GM23338 (cell line): ENCODE data around the gene HACD1. TPM values are rescaled to one million over a fixed set of nuclear protein-coding genes. Genes with fewer than 3 reads are reported as not detected.

Experiments
- ATAC-seq: fragments of 200-7000 bp; cut with Tn5 transposase; 3 replicates; pipeline ENCODE4 v1.9.1; 2020
- DNase-seq: peaks from one replicate; pipeline ENCODE4 v3.0.0-alpha.2; 2015; ENCODE audit warnings: low spot score
- H2AFZ ChIP-seq: fragments of 200-600 bp; sonication (generic); 2 replicates; pipeline ENCODE4 v1.8.0; 2016; ENCODE audit warnings: antibody characterized with exemption, mild to moderate bottlenecking, moderate library complexity
- H3F3A ChIP-seq: fragments of 200-600 bp; sonication (generic); replicated peaks from 2 replicates; pipeline ENCODE4 v1.8.0; 2017; ENCODE audit warnings: antibody characterized with exemption, mixed run types, low read depth
- H3K27ac ChIP-seq: fragments of 200-600 bp; sonication (generic); 2 replicates; pipeline ENCODE4 v1.6.1; 2016; ENCODE audit warnings: low read depth
- H3K27me3 ChIP-seq: fragments of 200-600 bp; sonication (generic); 2 replicates; pipeline ENCODE4 v1.8.0; 2016; ENCODE audit warnings: mild to moderate bottlenecking, mixed run types, moderate library complexity; ENCODE audit not compliant: insufficient read depth
- H3K36me3 ChIP-seq: fragments of 200-600 bp; sonication (generic); 2 replicates; pipeline ENCODE4 v1.8.0; 2016; ENCODE audit warnings: mild to moderate bottlenecking; ENCODE audit not compliant: insufficient read depth
- H3K4me1 ChIP-seq: fragments of 200-600 bp; sonication (generic); 2 replicates; pipeline ENCODE4 v1.8.0; 2016; ENCODE audit warnings: mild to moderate bottlenecking, moderate library complexity; ENCODE audit not compliant: insufficient read depth
- H3K4me2 ChIP-seq: fragments of 200-600 bp; sonication (generic); 2 replicates; pipeline ENCODE4 v1.7.1; 2017; ENCODE audit warnings: mixed run types
- H3K4me3 ChIP-seq: fragments of 200-600 bp; sonication (generic); 2 replicates; pipeline ENCODE4 v1.6.1; 2016; ENCODE audit warnings: mixed run types
- H3K79me2 ChIP-seq: fragments of 200-600 bp; sonication (generic); replicated peaks from 2 replicates; pipeline ENCODE4 v1.8.0; 2017; ENCODE audit warnings: mild to moderate bottlenecking; ENCODE audit not compliant: insufficient read depth
- H3K9me2 ChIP-seq: fragments of 200-600 bp; sonication (generic); 2 replicates; pipeline ENCODE4 v1.8.0; 2017; ENCODE audit not compliant: insufficient read depth
- H4K20me1 ChIP-seq: fragments of 200-600 bp; sonication (generic); replicated peaks from 2 replicates; pipeline ENCODE4 v1.8.0; 2017; ENCODE audit warnings: mild to moderate bottlenecking; ENCODE audit not compliant: insufficient read depth
- H3K27ac Mint-ChIP-seq: 2 replicates; pipeline ENCODE4 v1.8.0; 2020; ENCODE audit warnings: inconsistent platforms, mild to moderate bottlenecking, moderate library complexity, mixed read lengths
- H3K27me3 Mint-ChIP-seq: 3 replicates; pipeline ENCODE4 v1.8.0; 2022; ENCODE audit warnings: low read depth, mild to moderate bottlenecking, moderate library complexity, mixed read lengths, inconsistent platforms; ENCODE audit not compliant: insufficient read depth, poor library complexity
- H3K36me3 Mint-ChIP-seq: 3 replicates; pipeline ENCODE4 v1.8.0; 2021; ENCODE audit warnings: low read depth, mild to moderate bottlenecking, inconsistent platforms, moderate library complexity, mixed read lengths
- H3K4me1 Mint-ChIP-seq: 3 replicates; pipeline ENCODE4 v1.8.0; 2020; ENCODE audit warnings: mild to moderate bottlenecking, inconsistent platforms, mixed read lengths
- H3K4me3 Mint-ChIP-seq: 3 replicates; pipeline ENCODE4 v1.8.0; 2021; ENCODE audit warnings: moderate library complexity, mild to moderate bottlenecking, inconsistent platforms, mixed read lengths
- H3K9me3 Mint-ChIP-seq: 3 replicates; pipeline ENCODE4 v1.8.0; 2020; ENCODE audit warnings: moderate library complexity, mild to moderate bottlenecking, inconsistent platforms, mixed read lengths
- CREB1 ChIP-seq: fragments of 250-450 bp; sonication (Bioruptor Pico); IDR thresholded peaks from 2 replicates; pipeline ENCODE4 v1.5.0; 2020; ENCODE audit warnings: low read depth, mild to moderate bottlenecking, moderate library complexity
- CTCF ChIP-seq, 2 experiments: fragments of 200-600 bp in 1 of 2; sonication (generic) in 1 of 2; conservative IDR thresholded peaks; 2 replicates each; pipeline versions ENCODE4 v1.5.1 to v1.6.1; 2016 to 2017; ENCODE audit warnings: antibody characterized with exemption in 2 of 2, low read depth in 2 of 2, mild to moderate bottlenecking in 2 of 2, moderate library complexity in 1 of 2
- ETS1 ChIP-seq: IDR thresholded peaks from 2 replicates; pipeline ENCODE4 v1.6.1; 2016; ENCODE audit warnings: antibody characterized with exemption
- EZH2 ChIP-seq: fragments of 200-600 bp; sonication (generic); IDR thresholded peaks from one replicate; pipeline ENCODE4 v1.8.0; 2017; ENCODE audit warnings: antibody characterized with exemption, mild to moderate bottlenecking, low read depth; ENCODE audit not compliant: unreplicated experiment
- JUNB ChIP-seq: IDR thresholded peaks from one replicate; pipeline ENCODE4 v1.6.1; 2016; ENCODE audit warnings: antibody characterized with exemption; ENCODE audit not compliant: unreplicated experiment
- NANOG ChIP-seq: IDR thresholded peaks from 2 replicates; pipeline ENCODE4 v1.6.1; 2016; ENCODE audit warnings: antibody characterized with exemption, borderline replicate concordance
- POLR2AphosphoS5 ChIP-seq: IDR thresholded peaks from 2 replicates; pipeline ENCODE4 v1.6.1; 2016; ENCODE audit warnings: antibody characterized with exemption, low read depth
- REST ChIP-seq: IDR thresholded peaks from one replicate; pipeline ENCODE4 v1.6.1; 2018; ENCODE audit warnings: antibody characterized with exemption; ENCODE audit not compliant: unreplicated experiment
- STAT1 ChIP-seq: IDR thresholded peaks from one replicate; pipeline ENCODE4 v1.6.1; 2016; ENCODE audit warnings: antibody characterized with exemption; ENCODE audit not compliant: unreplicated experiment
- ZNF114 ChIP-seq: fragments of 250-450 bp; sonication (Bioruptor Pico); IDR thresholded peaks from 2 replicates; pipeline ENCODE4 v1.5.0; 2020; ENCODE audit warnings: mild to moderate bottlenecking, moderate library complexity
- polyA plus RNA-seq: library from polyadenylated mRNA; unstranded; fragments of >200 nt; fragmentation: Nextera tagmentation; extraction: Ambion mirVana; gene quantifications from 2 replicates; pipeline ENCODE4 v1.2.1, GENCODE V29; 2016
- total RNA-seq: library from RNA; depleted of rRNA; stranded (reverse); fragments of >200 nt; shearing (Covaris generic); gene quantifications from 2 replicates; pipeline ENCODE4 v1.2.3, GENCODE V29; 2014

The HACD1 gene
- total and polyA plus RNA-seq, 2 experiments from 2014 or later = 32.2 to 66.2 TPM

GRCh38 chr10:17626656-17627055 lies 9.5 kb upstream of the HACD1 start:
- Mint-ChIP-seq H3K36me3 (no peaks in the 10 kb centered on the region), H3K4me3 (no peak overlapping the region), H3K27ac (no peak overlapping the region), H3K9me3 (peaks cover 7% of the 10 kb centered on the region; the same call in 1 of the 3 replicates), H3K4me1 (no peaks in the 10 kb centered on the region), H3K27me3 (no peaks in the 10 kb centered on the region)
- no peak for TF ChIP-seq JUNB
- TF ChIP-seq ETS1 = no peak
- TF ChIP-seq REST = no peak
- no peak for TF ChIP-seq NANOG
- no peak for TF ChIP-seq CREB1 (CRISPR knock-in tag)
- no peak for TF ChIP-seq CTCF (conservative IDR thresholded peaks at IDR 0.05; ENCODE audit: low read depth in 2 of 2)
- no peak for TF ChIP-seq POLR2AphosphoS5
- TF ChIP-seq ZNF114 (CRISPR knock-in tag) = no peak
- TF ChIP-seq EZH2 = no peak
- Histone ChIP-seq H3K4me3 (no peak overlapping the region), H3K9me2 (no peaks in the 10 kb centered on the region), H3F3A (no peaks in the 10 kb centered on the region), H3K4me1 (no peaks in the 10 kb centered on the region), H2AFZ (no peak overlapping the region), H3K36me3 (no peaks in the 10 kb centered on the region), H3K4me2 (no peak overlapping the region), H4K20me1 (no peaks in the 10 kb centered on the region), H3K27me3 (no peaks in the 10 kb centered on the region), H3K79me2 (no peaks in the 10 kb centered on the region), H3K27ac (no peak overlapping the region)
- DNase-seq (no peak), ATAC-seq (no peak)

- DNase-seq = no peak
- Histone ChIP-seq H3K4me2 (no peak overlapping the region), H3K4me1 (no peaks in the 10 kb centered on the region), H3K9me2 (no peaks in the 10 kb centered on the region), H3K27ac (no peak overlapping the region), H3K27me3 (no peaks in the 10 kb centered on the region), H3K79me2 (no peaks in the 10 kb centered on the region), H4K20me1 (no peaks in the 10 kb centered on the region), H3K36me3 (no peaks in the 10 kb centered on the region), H3F3A (no peaks in the 10 kb centered on the region), H2AFZ (no peak overlapping the region), H3K4me3 (no peak overlapping the region)
- Mint-ChIP-seq H3K27me3 (no peaks in the 10 kb centered on the region), H3K9me3 (peaks cover 7% of the 10 kb centered on the region; the same call in 1 of the 3 replicates), H3K4me3 (no peak overlapping the region), H3K4me1 (no peaks in the 10 kb centered on the region), H3K36me3 (no peaks in the 10 kb centered on the region), H3K27ac (no peak overlapping the region)
- no peak for ATAC-seq
- TF ChIP-seq EZH2 (no peak), REST (no peak), CTCF (conservative IDR thresholded peaks at IDR 0.05; ENCODE audit: low read depth in 2 of 2) (no peak), CREB1 (CRISPR knock-in tag) (no peak), STAT1 (no peak), JUNB (no peak)
Observed at GRCh38 chr10:17624996-17625395, 7.8 kb upstream of the HACD1 start.
